Panc1 (cell line): ENCODE measurements around the gene SLC2A4. TPM values are rescaled to one million over a fixed set of nuclear protein-coding genes. Genes with fewer than 3 reads are reported as not detected.

Experiments
- ATAC-seq: fragments of 200-7000 bp; cut with Tn5 transposase; 2 replicates; pipeline ENCODE4 v1.9.1; 2020; ENCODE audit warnings: mild to moderate bottlenecking, moderate library complexity
- BruUV-seq: library from RNA; stranded (reverse); fragments of 400-500 nt; replicated peaks from 2 replicates; lab custom pipeline; 2021; lab: Mats Ljungman, UMichigan
- CTCF ChIA-PET: fragments of 300-600 bp; sonication (Branson Sonifier 250); formaldehyde crosslinking; loops from one replicate; lab custom pipeline; 2022; ENCODE audit warnings: antibody characterized with exemption; lab: Charles Lee
- POLR2A ChIA-PET: fragments of 300-600 bp; sonication (Branson Sonifier 250); formaldehyde crosslinking; loops from one replicate; lab custom pipeline; 2022; ENCODE audit warnings: antibody characterized with exemption; lab: Charles Lee
- DNase-seq: peaks from one replicate; pipeline ENCODE4 v3.0.0-alpha.2; 2010; ENCODE audit warnings: low read depth, low spot score
- H3K27ac ChIP-seq: 2 replicates; pipeline ENCODE4 v1.5.1; 2011; ENCODE audit warnings: mild to moderate bottlenecking, low read length, inconsistent platforms
- H3K27me3 ChIP-seq: fragments of 200-500 bp; sonication (Bioruptor generic); 2 replicates; pipeline ENCODE4 v1.6.0; 2014; ENCODE audit warnings: low read length, inconsistent platforms; ENCODE audit not compliant: control insufficient read depth, insufficient read depth
- H3K36me3 ChIP-seq: fragments of 200-500 bp; sonication (Bioruptor generic); 2 replicates; pipeline ENCODE4 v1.5.1; 2014; ENCODE audit warnings: inconsistent platforms, mild to moderate bottlenecking, low read length, moderate library complexity; ENCODE audit not compliant: control insufficient read depth, insufficient read depth
- H3K4me1 ChIP-seq: 2 replicates; pipeline ENCODE4 v1.5.1; 2011; ENCODE audit warnings: inconsistent platforms, mild to moderate bottlenecking, low read length, moderate library complexity; ENCODE audit not compliant: control insufficient read depth, insufficient read depth
- H3K4me3 ChIP-seq, 2 experiments: 2 replicates each; pipeline ENCODE4 v1.5.1; 2011 to 2012; ENCODE audit warnings: low read depth in 2 of 2, low read length in 2 of 2, mild to moderate bottlenecking in 2 of 2, inconsistent platforms in 1 of 2, moderate library complexity in 1 of 2
- H3K9me3 ChIP-seq: fragments of 200-500 bp; sonication (Bioruptor generic); 2 replicates; pipeline ENCODE4 v1.5.1; 2014; ENCODE audit warnings: low read depth, mild to moderate bottlenecking, inconsistent platforms, low read length, moderate library complexity; ENCODE audit not compliant: control insufficient read depth, insufficient read depth
- POLR2AphosphoS5 ChIP-seq: IDR thresholded peaks from 2 replicates; pipeline ENCODE4 v1.6.1; 2012; ENCODE audit warnings: mild to moderate bottlenecking, low read depth, low read length, moderate library complexity
- SIN3A ChIP-seq: IDR thresholded peaks from 2 replicates; pipeline ENCODE4 v1.6.1; 2012; ENCODE audit warnings: low read depth, mild to moderate bottlenecking, low read length, moderate library complexity, borderline replicate concordance; ENCODE audit not compliant: insufficient read depth
- TCF7L2 ChIP-seq: IDR thresholded peaks from 2 replicates; pipeline ENCODE4 v1.6.1; 2011; ENCODE audit warnings: mild to moderate bottlenecking, low read depth, low read length, inconsistent platforms
- in situ Hi-C: cut with HindIII; loops from 2 replicates; pipeline ENCODE4 v1.10.0; 2016; ENCODE audit warnings: low sequenced_read_pairs, low pct_unique_long_range_greater_than_20kb
- intact Hi-C: fragments of 100-400 bp; cut with micrococcal nuclease; formaldehyde crosslinking; loops from one replicate; pipeline ENCODE4 v1.10.0; 2022; ENCODE audit not compliant: unreplicated experiment
- total RNA-seq: library from RNA; stranded (reverse); gene quantifications from one replicate; pipeline ENCODE4 v1.2.1, GENCODE V29; 2021; ENCODE audit not compliant: unreplicated experiment
- TF ChIP-seq, protein P1 (sequence below): fragments of 450-650 bp; IDR thresholded peaks from 2 replicates; pipeline ENCODE4 v1.5.1; 2017; ENCODE audit warnings: mild to moderate bottlenecking
- TF ChIP-seq, protein P2 (sequence below), 2 experiments: IDR thresholded peaks; 2 replicates each; pipeline ENCODE4 v1.6.1; 2011 to 2012; ENCODE audit warnings: low read depth in 2 of 2, control low read depth in 1 of 2, low read length in 1 of 2, mild to moderate bottlenecking in 1 of 2, moderate library complexity in 1 of 2; ENCODE audit not compliant: insufficient read depth in 1 of 2

Gene SLC2A4
- total RNA-seq, 1 experiment from 2014 or later, result 0.31 TPM

DNA sequence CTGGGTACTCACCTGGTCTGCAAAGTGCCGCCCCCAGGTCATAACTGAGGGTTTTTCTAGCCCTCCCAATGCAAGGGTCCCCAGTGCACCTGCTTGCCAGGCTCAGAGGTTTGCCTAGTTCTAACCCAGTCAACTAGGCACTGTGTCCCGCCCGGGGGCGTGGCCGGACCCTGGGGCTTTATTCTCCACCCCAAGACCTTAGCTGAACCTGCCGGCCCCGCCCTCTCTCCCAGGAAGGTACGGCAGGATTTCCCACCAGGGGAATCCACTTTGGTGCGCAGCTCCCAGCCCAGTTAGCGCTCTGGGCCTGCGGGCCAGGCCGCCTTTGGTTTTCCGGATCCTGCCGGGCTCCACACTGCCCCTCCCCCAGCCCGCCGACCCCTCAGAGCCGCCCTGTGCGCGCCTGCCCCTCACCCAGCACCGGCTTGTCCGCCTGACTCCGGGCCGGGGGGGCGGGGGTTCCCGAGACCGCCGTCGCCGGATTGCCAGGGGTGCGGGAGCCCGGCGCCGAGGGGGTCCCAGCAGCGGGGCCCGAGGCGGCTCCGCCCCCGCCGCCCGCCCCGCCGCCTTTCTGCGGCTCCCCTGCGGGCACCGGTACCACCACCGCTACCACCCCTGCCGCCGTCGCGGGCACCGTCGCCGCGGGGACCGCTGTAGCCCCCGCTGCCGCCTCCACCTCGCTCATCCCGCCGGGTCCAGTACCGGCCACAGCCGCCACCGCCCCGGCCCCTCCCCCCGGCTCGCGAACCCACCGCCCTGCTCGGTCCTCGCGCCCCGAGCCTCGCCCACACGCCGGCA is 12.5 kb downstream of the SLC2A4 start:
- peaks cover 17% of the 10 kb centered on the region for H3K4me1 ChIP-seq
- H3K27ac ChIP-seq, result peak overlapping the region; percentile 44; the same call in 1 of the 2 replicates
- ATAC-seq, result peak; percentile 4; the same call in 1 of the 2 replicates
- H3K27me3 ChIP-seq, result no peaks in the 10 kb centered on the region
- no peak for DNase-seq
- H3K9me3 ChIP-seq, result no peaks in the 10 kb centered on the region
- ChIA-PET POLR2A (interaction anchor here (0.5 kb wide), 1 partner anchor 14 kb away, joined by 3 read pairs; no protein-coding TSS in a partner anchor), CTCF (no interaction called here)
- intact Hi-C loops (no loop called here), in situ Hi-C loops (no loop called here)
- peak overlapping the region; percentile 33 to 38 for H3K4me3 ChIP-seq
- H3K36me3 ChIP-seq, result no peaks in the 10 kb centered on the region
- no TSS peak for BruUV-seq
- no peak for TF ChIP-seq SIN3A
- TF ChIP-seq, protein P1, sequence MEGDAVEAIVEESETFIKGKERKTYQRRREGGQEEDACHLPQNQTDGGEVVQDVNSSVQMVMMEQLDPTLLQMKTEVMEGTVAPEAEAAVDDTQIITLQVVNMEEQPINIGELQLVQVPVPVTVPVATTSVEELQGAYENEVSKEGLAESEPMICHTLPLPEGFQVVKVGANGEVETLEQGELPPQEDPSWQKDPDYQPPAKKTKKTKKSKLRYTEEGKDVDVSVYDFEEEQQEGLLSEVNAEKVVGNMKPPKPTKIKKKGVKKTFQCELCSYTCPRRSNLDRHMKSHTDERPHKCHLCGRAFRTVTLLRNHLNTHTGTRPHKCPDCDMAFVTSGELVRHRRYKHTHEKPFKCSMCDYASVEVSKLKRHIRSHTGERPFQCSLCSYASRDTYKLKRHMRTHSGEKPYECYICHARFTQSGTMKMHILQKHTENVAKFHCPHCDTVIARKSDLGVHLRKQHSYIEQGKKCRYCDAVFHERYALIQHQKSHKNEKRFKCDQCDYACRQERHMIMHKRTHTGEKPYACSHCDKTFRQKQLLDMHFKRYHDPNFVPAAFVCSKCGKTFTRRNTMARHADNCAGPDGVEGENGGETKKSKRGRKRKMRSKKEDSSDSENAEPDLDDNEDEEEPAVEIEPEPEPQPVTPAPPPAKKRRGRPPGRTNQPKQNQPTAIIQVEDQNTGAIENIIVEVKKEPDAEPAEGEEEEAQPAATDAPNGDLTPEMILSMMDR, result no peak
- no peak for TF ChIP-seq POLR2AphosphoS5
- TF ChIP-seq, protein P2, sequence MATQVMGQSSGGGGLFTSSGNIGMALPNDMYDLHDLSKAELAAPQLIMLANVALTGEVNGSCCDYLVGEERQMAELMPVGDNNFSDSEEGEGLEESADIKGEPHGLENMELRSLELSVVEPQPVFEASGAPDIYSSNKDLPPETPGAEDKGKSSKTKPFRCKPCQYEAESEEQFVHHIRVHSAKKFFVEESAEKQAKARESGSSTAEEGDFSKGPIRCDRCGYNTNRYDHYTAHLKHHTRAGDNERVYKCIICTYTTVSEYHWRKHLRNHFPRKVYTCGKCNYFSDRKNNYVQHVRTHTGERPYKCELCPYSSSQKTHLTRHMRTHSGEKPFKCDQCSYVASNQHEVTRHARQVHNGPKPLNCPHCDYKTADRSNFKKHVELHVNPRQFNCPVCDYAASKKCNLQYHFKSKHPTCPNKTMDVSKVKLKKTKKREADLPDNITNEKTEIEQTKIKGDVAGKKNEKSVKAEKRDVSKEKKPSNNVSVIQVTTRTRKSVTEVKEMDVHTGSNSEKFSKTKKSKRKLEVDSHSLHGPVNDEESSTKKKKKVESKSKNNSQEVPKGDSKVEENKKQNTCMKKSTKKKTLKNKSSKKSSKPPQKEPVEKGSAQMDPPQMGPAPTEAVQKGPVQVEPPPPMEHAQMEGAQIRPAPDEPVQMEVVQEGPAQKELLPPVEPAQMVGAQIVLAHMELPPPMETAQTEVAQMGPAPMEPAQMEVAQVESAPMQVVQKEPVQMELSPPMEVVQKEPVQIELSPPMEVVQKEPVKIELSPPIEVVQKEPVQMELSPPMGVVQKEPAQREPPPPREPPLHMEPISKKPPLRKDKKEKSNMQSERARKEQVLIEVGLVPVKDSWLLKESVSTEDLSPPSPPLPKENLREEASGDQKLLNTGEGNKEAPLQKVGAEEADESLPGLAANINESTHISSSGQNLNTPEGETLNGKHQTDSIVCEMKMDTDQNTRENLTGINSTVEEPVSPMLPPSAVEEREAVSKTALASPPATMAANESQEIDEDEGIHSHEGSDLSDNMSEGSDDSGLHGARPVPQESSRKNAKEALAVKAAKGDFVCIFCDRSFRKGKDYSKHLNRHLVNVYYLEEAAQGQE (IDR thresholded peaks at IDR 0.05; ENCODE audit: insufficient read depth in 1 of 2, low read depth in 2 of 2, low read length in 1 of 2), result no peak
- TF ChIP-seq TCF7L2, result no peak

DNA sequence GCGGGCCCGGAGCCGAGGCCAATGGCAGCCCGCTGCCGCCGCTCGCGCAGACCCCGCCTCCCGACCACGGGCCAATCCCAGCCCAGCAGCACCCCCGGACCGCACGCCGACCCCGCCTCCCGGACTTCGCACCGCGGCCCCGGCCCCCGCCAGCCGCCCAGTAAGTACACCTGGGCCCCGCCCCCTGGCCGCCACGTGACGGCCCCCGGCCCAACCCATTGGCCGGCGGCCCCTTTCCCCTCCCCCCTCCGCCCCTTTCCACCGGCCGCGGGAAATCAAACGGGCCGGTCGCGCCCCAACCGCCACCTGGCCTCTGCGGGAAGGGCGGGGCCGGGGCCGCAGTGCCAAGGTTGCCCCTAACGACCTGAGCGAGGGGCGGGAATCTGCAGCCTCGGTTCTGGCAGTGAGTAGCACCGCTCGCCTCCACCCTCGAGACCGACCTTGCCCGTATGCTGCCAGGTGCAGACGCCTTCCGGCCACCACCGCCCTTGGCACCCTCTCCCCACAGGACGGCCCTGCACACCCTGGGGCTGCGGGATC is 13.2 kb downstream of the SLC2A4 start, which contains the start of gene YBX2:
Gene YBX2 (minus strand): TSS at position 26 of the 540 bp plus-strand sequence. CDS start 139 bp downstream, outside the sequence.
- no peaks in the 10 kb centered on the region for H3K27me3 ChIP-seq
- BruUV-seq, result no TSS peak
- CTCF ChIA-PET, result no interaction called here
- H3K9me3 ChIP-seq, result no peaks in the 10 kb centered on the region
- in situ Hi-C loops, result no loop called here
- intact Hi-C loops, result no loop called here
- peak within 1 kb of the TSS; percentile 68 for H3K27ac ChIP-seq
- peak within 1 kb of the TSS; percentile 41 to 56 for H3K4me3 ChIP-seq
- H3K36me3 ChIP-seq, result no peaks in the 10 kb centered on the region
- H3K4me1 ChIP-seq, result peaks cover 17% of the 10 kb centered on the region
- TF ChIP-seq POLR2AphosphoS5, result no peak
- TF ChIP-seq TCF7L2, result no peak
- TF ChIP-seq SIN3A, result 0 out of 2 replicates have a peak, but pooled peaks have one; percentile 39
- POLR2A ChIA-PET, result no interaction called here
- ATAC-seq (peak; percentile 89), DNase-seq (no peak)
